HG03442 (cell line): ENCODE results near the gene KIAA1217.

Source experiments
- ATAC-seq: cut with Tn5 transposase; IDR thresholded peaks from one replicate; pipeline ENCODE4 v1.9.1; 2021; ENCODE audit warnings: mild to moderate bottlenecking, moderate library complexity; ENCODE audit not compliant: unreplicated experiment

KIAA1217 gene

GRCh38 chr10:24207341-24207740, 1.6 kb upstream of the KIAA1217 start:
- no peak for ATAC-seq

GRCh38 chr10:24207781-24208611, 942 bp upstream of the KIAA1217 start:
- ATAC-seq = no peak

GRCh38 chr10:24209432-24209771, 464 bp downstream of the KIAA1217 start:
- peak; percentile 23 for ATAC-seq

- peak; percentile 75 for ATAC-seq
These were observed 1.1 kb downstream of the KIAA1217 start for GRCh38 chr10:24209946-24210491.

- ATAC-seq = peak; percentile 3
These were observed 1.6 kb downstream of the KIAA1217 start for GRCh38 chr10:24210501-24210900.

- ATAC-seq = no peak
These were observed 4.3 kb downstream of the KIAA1217 start for GRCh38 chr10:24213266-24213665.

GRCh38 chr10:24213881-24214280, 4.9 kb downstream of the KIAA1217 start:
- ATAC-seq = no peak

- no peak for ATAC-seq
These were observed 5.8 kb downstream of the KIAA1217 start for GRCh38 chr10:24214762-24215161.

GRCh38 chr10:24215196-24215595, 6.3 kb downstream of the KIAA1217 start:
- ATAC-seq = no peak

- ATAC-seq = no peak
These were observed 6.7 kb downstream of the KIAA1217 start for GRCh38 chr10:24215603-24216002.

GRCh38 chr10:24219963-24220362, 11.0 kb downstream of the KIAA1217 start:
- ATAC-seq = no peak

GRCh38 chr10:24223341-24223740, 14.4 kb downstream of the KIAA1217 start:
- ATAC-seq = no peak

GRCh38 chr10:24223953-24224352, 15.0 kb downstream of the KIAA1217 start:
- ATAC-seq = no peak

- ATAC-seq = no peak
These were observed 19.7 kb downstream of the KIAA1217 start for GRCh38 chr10:24228642-24229041.

GRCh38 chr10:24229909-24230308, 21.0 kb downstream of the KIAA1217 start:
- ATAC-seq = no peak

GRCh38 chr10:24231200-24231599, 22.3 kb downstream of the KIAA1217 start:
- no peak for ATAC-seq

- ATAC-seq = no peak
These were observed 25.8 kb downstream of the KIAA1217 start for GRCh38 chr10:24234784-24235183.

GRCh38 chr10:24235471-24235870, 26.5 kb downstream of the KIAA1217 start:
- ATAC-seq = no peak

- no peak for ATAC-seq
These were observed 29.0 kb downstream of the KIAA1217 start for GRCh38 chr10:24237801-24238395.

- no peak for ATAC-seq
These were observed 29.7 kb downstream of the KIAA1217 start for GRCh38 chr10:24238519-24239247.

- no peak for ATAC-seq
These were observed 30.5 kb downstream of the KIAA1217 start for GRCh38 chr10:24239289-24240040.
